K562 (cell line): ENCODE results near the gene GRIK1. TPM values are rescaled to one million over a fixed set of nuclear protein-coding genes. Genes with fewer than 3 reads are reported as not detected.
A peak's percentile ranks its signal among the peaks of the same experiment; 100 is the strongest.

Experiments used
- ATAC-seq: fragments of 200-7000 bp; cut with Tn5 transposase; 3 replicates; pipeline ENCODE4 v1.9.1; 2020; ENCODE audit warnings: moderate library complexity
- BruUV-seq: library from RNA; stranded (reverse); fragments of 400-500 nt; replicated peaks from 2 replicates; lab custom pipeline; 2021; lab: Mats Ljungman, UMichigan
- CTCF ChIA-PET: fragments of 300-600 bp; formaldehyde crosslinking; extraction: SDS; loops from one replicate; lab custom pipeline; 2021; ENCODE audit warnings: low intra/inter-chr PET ratio; lab: Yijun Ruan, JAX
- POLR2A ChIA-PET: fragments of 300-600, 350-650 bp; sonication (Branson Sonifier 250); formaldehyde crosslinking; extraction: SDS; loops from one replicate; lab custom pipeline; 2021; ENCODE audit warnings: antibody characterized with exemption, inconsistent platforms; lab: Yijun Ruan, JAX
- DNase-seq, 4 experiments: peaks; one replicate each; pipeline versions ENCODE4 v3.0.0 to v3.0.0-alpha.2; 2011 to 2018; ENCODE audit warnings: low spot score in 3 of 4, mixed read lengths in 3 of 4; ENCODE audit errors: extremely low read depth in 1 of 4
- FAIRE-seq: peaks from 2 replicates; lab custom pipeline; 2011; peaks lifted over from hg19 to GRCh38; lab: Jason Lieb, UNC
- H2AFZ ChIP-seq: 2 replicates; pipeline ENCODE4 v1.6.0; 2011; ENCODE audit warnings: low read depth, low read length, control low read depth, inconsistent platforms
- H3K27ac ChIP-seq: fragments of 200-600 bp; 3 replicates; pipeline ENCODE4 v1.8.0; 2011; ENCODE audit warnings: low read depth, mild to moderate bottlenecking, control low read depth, inconsistent platforms, low read length, moderate library complexity, mixed read lengths; ENCODE audit errors: extremely low read depth
- H3K27me3 ChIP-seq, 2 experiments: fragments of 300-600 bp in 1 of 2; 2 replicates in 1 of 2; 3 replicates in 1 of 2; pipeline versions ENCODE4 v1.6.0 to v1.8.0; 2011; ENCODE audit warnings: inconsistent platforms in 2 of 2, low read length in 2 of 2, mild to moderate bottlenecking in 1 of 2, mixed read lengths in 1 of 2, moderate library complexity in 1 of 2; ENCODE audit not compliant: control insufficient read depth in 2 of 2, insufficient read depth in 2 of 2
- H3K36me3 ChIP-seq: fragments of 300-600 bp; 3 replicates; pipeline ENCODE4 v1.8.0; 2011; ENCODE audit warnings: mild to moderate bottlenecking, low read length, inconsistent platforms; ENCODE audit not compliant: control insufficient read depth, insufficient read depth
- H3K4me1 ChIP-seq, 2 experiments: fragments of 200-600 bp in 1 of 2; replicated peaks in 1 of 2; 2 replicates in 1 of 2; 3 replicates in 1 of 2; pipeline versions ENCODE4 v1.5.1 to v1.8.0; 2011; ENCODE audit warnings: inconsistent platforms in 2 of 2, low read length in 2 of 2, mild to moderate bottlenecking in 1 of 2, mixed read lengths in 1 of 2, moderate library complexity in 1 of 2; ENCODE audit not compliant: control insufficient read depth in 2 of 2, insufficient read depth in 2 of 2
- H3K4me2 ChIP-seq: 2 replicates; pipeline ENCODE4 v1.6.1; 2011; ENCODE audit warnings: low read length, control low read depth, inconsistent platforms, mixed read lengths; ENCODE audit not compliant: insufficient read depth
- H3K4me3 ChIP-seq: fragments of 200-600 bp; sonication (generic), shearing (Covaris generic); 2 replicates; pipeline ENCODE4 v1.5.1; 2016; ENCODE audit warnings: control low read depth, inconsistent platforms
- H3K79me2 ChIP-seq: fragments of 200-600 bp; 3 replicates; pipeline ENCODE4 v1.8.0; 2011; ENCODE audit warnings: low read length, inconsistent platforms; ENCODE audit not compliant: control insufficient read depth, insufficient read depth
- H3K9ac ChIP-seq, 2 experiments: 2 replicates each; pipeline versions ENCODE4 v1.6.0 to v1.6.1; 2011; ENCODE audit warnings: low read depth in 2 of 2, low read length in 2 of 2, control low read depth in 1 of 2, inconsistent platforms in 1 of 2, mild to moderate bottlenecking in 1 of 2, mixed read lengths in 1 of 2; ENCODE audit not compliant: insufficient read depth in 1 of 2
- H3K9me1 ChIP-seq: one replicate; pipeline ENCODE4 v1.6.0; 2011; ENCODE audit warnings: inconsistent platforms, mild to moderate bottlenecking, low read length, moderate library complexity; ENCODE audit not compliant: control insufficient read depth, insufficient read depth
- H3K9me3 ChIP-seq: replicated peaks from 2 replicates; pipeline ENCODE4 v1.5.1; 2011; ENCODE audit warnings: low read depth, low read length, inconsistent platforms; ENCODE audit not compliant: control insufficient read depth, insufficient read depth
- H4K20me1 ChIP-seq: replicated peaks from 2 replicates; pipeline ENCODE4 v1.6.1; 2011; ENCODE audit warnings: low read length, inconsistent platforms, mixed read lengths; ENCODE audit not compliant: control insufficient read depth, insufficient read depth
- CREB5 ChIP-seq: fragments of 250-450 bp; sonication (Bioruptor Pico); IDR thresholded peaks from 2 replicates; pipeline ENCODE4 v1.5.0; 2020; ENCODE audit warnings: mild to moderate bottlenecking
- CXXC5 ChIP-seq: fragments of 250-450 bp; sonication (Bioruptor Pico); IDR thresholded peaks from 2 replicates; pipeline ENCODE4 v1.8.0; 2022; ENCODE audit warnings: inconsistent platforms, mild to moderate bottlenecking, moderate library complexity
- DLX4 ChIP-seq: fragments of 250-450 bp; sonication (Bioruptor Pico); IDR thresholded peaks from 2 replicates; pipeline ENCODE4 v1.6.1; 2021; ENCODE audit warnings: mild to moderate bottlenecking
- KAT2B ChIP-seq: IDR thresholded peaks from one replicate; pipeline ENCODE4 v1.6.1; 2012; ENCODE audit warnings: low read depth, mild to moderate bottlenecking, control low read depth, inconsistent platforms, low read length, moderate library complexity
- MEF2A ChIP-seq: IDR thresholded peaks from 2 replicates; pipeline ENCODE4 v1.6.1; 2011; ENCODE audit warnings: low read depth, mild to moderate bottlenecking, low read length, moderate library complexity; ENCODE audit not compliant: control insufficient read depth
- NR2C2 ChIP-seq, 2 experiments: fragments of 200-800 bp in 1 of 2; sonication (Bioruptor generic) in 1 of 2; sonication (generic) in 1 of 2; formaldehyde crosslinking in 1 of 2; IDR thresholded peaks; 2 replicates each; pipeline versions ENCODE4 v1.6.1 to v1.8.0; 2016 to 2022; ENCODE audit warnings: mild to moderate bottlenecking in 1 of 2, missing compliant biosample characterization in 1 of 2, missing genetic modification characterization in 1 of 2, missing genetic modification reagents in 1 of 2
- POLR2AphosphoS5 ChIP-seq: IDR thresholded peaks from 2 replicates; pipeline ENCODE4 v1.6.1; 2011; ENCODE audit warnings: mild to moderate bottlenecking, low read depth, low read length, moderate library complexity; ENCODE audit not compliant: control insufficient read depth, insufficient read depth
- RREB1 ChIP-seq: fragments of 250-450 bp; sonication (Bioruptor Pico); IDR thresholded peaks from 2 replicates; pipeline ENCODE4 v1.4.0; 2020
- SNIP1 ChIP-seq: fragments of 450-650 bp; IDR thresholded peaks from 2 replicates; pipeline ENCODE4 v1.7.1; 2017; ENCODE audit warnings: low read depth, mild to moderate bottlenecking
- TSC22D4 ChIP-seq: fragments of 450-650 bp; IDR thresholded peaks from 2 replicates; pipeline ENCODE4 v1.6.1; 2016; ENCODE audit warnings: missing genetic modification characterization, missing biosample characterization, control low read depth
- ZFP1 ChIP-seq: fragments of 450-650 bp; formaldehyde crosslinking; IDR thresholded peaks from 2 replicates; pipeline ENCODE4 v1.4.0; 2020; ENCODE audit warnings: mild to moderate bottlenecking, mixed read lengths
- ZNF76 ChIP-seq: fragments of 250-450 bp; sonication (Bioruptor Pico); IDR thresholded peaks from 2 replicates; pipeline ENCODE4 v1.4.0; 2020; ENCODE audit warnings: mild to moderate bottlenecking, moderate library complexity, borderline replicate concordance
- in situ Hi-C: fragments of 300-500 bp; cut with MboI; formaldehyde crosslinking; loops from 4 replicates; pipeline ENCODE4 v1.15.0; 2018; ENCODE audit warnings: inconsistent platforms, mixed read lengths
- intact Hi-C: fragments of 100-400 bp; cut with micrococcal nuclease; formaldehyde crosslinking; loops from 2 replicates; pipeline ENCODE4 v1.14.2; 2022
- polyA plus RNA-seq, 8 experiments: library from polyadenylated mRNA; depleted of rRNA in 4 of 8; stranded (reverse) in 5 of 8; unstranded in 3 of 8; fragments of >200 nt; fragmentation: Nextera tagmentation in 2 of 8; fragmentation: Illumina TruSeq in 1 of 8; extraction: Ambion mirVana in 2 of 8; extraction: Trizol in 1 of 8; gene quantifications; 2 replicates each; pipeline versions ENCODE4 v1.2.1 to v1.2.3, GENCODE V29; 2011 to 2014; ENCODE audit warnings: inconsistent platforms in 1 of 8, missing spikeins in 1 of 8
- total RNA-seq, 7 experiments: library from RNA; depleted of rRNA in 6 of 7; stranded (reverse); fragments of >200 nt in 6 of 7; fragmentation: Illumina TruSeq in 2 of 7; extraction: Trizol in 2 of 7; gene quantifications; 2 replicates each; pipeline versions ENCODE4 v1.2.1 to v1.2.3, GENCODE V29; 2011 to 2021; ENCODE audit warnings: low replicate concordance in 1 of 7

GRIK1 gene
- total and polyA plus RNA-seq, 9 of the 15 experiments (the other 6 are each of a cell fraction or from before 2014, with no cell fraction given): 0.17 to 2.8 (median 0.53) TPM

- TF ChIP-seq RREB1 (CRISPR knock-in tag): no peak
- peak; percentile 39; the same call in 1 of the 2 replicates for TF ChIP-seq CXXC5 (CRISPR knock-in tag)
These were observed 284.9 kb downstream of the GRIK1 start (continued) for GRCh38 chr21:29654855-29655254.

- in situ Hi-C loops: no loop called here
- ChIA-PET CTCF (no interaction called here), POLR2A (no interaction called here)
- H3K9me1 ChIP-seq: no peaks in the 10 kb centered on the region
- H3K27me3 ChIP-seq: no peaks in the 10 kb centered on the region
- intact Hi-C loops: loop anchor here (10.0 kb wide), 1 partner anchor 349 kb away; no protein-coding TSS in a partner anchor
- no peak overlapping the region for H3K4me3 ChIP-seq
- no TSS peak for BruUV-seq
- peak overlapping the region; percentile 63 for H3K27ac ChIP-seq
- H2AFZ ChIP-seq: peak overlapping the region; percentile 49; the same call in 1 of the 2 replicates
- peaks cover 8 to 90% of the 10 kb centered on the region in 2 experiments for H3K4me1 ChIP-seq
- H3K4me2 ChIP-seq: no peak overlapping the region
- no peaks in the 10 kb centered on the region for H3K79me2 ChIP-seq
- FAIRE-seq (no peak), ATAC-seq (no peak), DNase-seq (peak in 3 of 4 experiments; percentile 36 to 75 (median 45))
- H3K9me3 ChIP-seq: peaks cover 17% of the 10 kb centered on the region
- peaks cover 14% of the 10 kb centered on the region; the same call in 2 of the 3 replicates for H3K36me3 ChIP-seq
- H3K9ac ChIP-seq: peak overlapping the region in 1 of 2 experiments; percentile 20; a peak in 2 of 4 replicates
- H4K20me1 ChIP-seq: no peaks in the 10 kb centered on the region
- TF ChIP-seq MEF2A (no peak), NR2C2 (CRISPR knock-in tag; IDR thresholded peaks at IDR 0.05) (no peak), NR2C2 (tag; IDR thresholded peaks at IDR 0.05) (0 out of 2 replicates have a peak, but pooled peaks have one; percentile 22), SNIP1 (no peak), POLR2AphosphoS5 (peak; percentile 73; the same call in 1 of the 2 replicates), DLX4 (CRISPR knock-in tag) (no peak), ZNF76 (no peak), CREB5 (CRISPR knock-in tag) (no peak), TSC22D4 (tag) (no peak), ZFP1 (no peak), KAT2B (no peak)
These were observed 285.6 kb downstream of the GRIK1 start for GRCh38 chr21:29654203-29654602.
